HG02884 (cell line): ENCODE results near the gene MAGEA2B.
"Not testable (repeated sequence)": the region's sequence is repeated elsewhere in the genome, so short reads cannot be mapped to it uniquely, and the experiment has no call there.

Experiments
- ATAC-seq: cut with Tn5 transposase; IDR thresholded peaks from one replicate; pipeline ENCODE4 v1.9.1; 2021; ENCODE audit warnings: mild to moderate bottlenecking, moderate library complexity; ENCODE audit not compliant: unreplicated experiment

Gene MAGEA2B

DNA sequence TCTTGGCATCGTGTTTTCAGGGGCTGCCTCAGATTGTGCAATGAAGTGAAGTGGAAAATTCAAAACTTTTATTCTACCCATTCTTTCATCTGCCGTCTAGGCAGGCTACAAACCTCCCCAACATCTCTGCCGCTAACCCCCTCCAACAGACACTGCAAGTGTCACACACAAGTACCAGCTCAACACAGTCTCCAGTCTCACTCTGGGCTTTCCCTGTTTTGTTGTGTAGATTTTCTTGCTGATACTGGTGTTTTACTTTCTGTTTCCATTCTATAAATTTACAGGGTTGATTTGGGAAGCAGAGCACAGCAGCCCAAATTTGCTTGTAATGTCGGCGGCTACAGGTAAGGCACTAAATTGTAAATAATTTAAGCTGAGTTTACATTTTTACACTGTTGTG is 40.4 kb downstream of the MAGEA2B start:
- not testable (repeated sequence) for ATAC-seq

DNA sequence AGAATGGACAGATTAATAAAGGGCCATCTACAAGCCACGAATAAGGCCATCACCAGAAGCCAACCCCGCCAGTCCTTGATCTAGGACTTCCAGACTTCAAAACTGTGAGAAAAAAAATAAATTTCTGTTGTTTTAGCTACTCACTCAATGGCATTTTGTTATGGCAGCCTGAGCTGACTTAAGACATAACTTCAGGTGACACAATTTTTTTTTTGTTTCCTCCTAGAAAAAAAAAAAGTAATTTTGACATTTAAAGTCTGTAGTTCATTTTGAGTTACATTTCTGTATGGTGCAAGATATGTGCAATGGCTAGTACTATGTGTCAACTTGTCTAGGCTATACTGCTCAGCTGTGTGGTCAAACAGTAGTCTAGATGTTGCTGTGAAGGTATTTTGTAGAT is 44.5 kb downstream of the MAGEA2B start, which contains the start of gene CSAG3:
Gene CSAG3 (plus strand): TSS at position 301 of the 400 bp plus-strand sequence.
- ATAC-seq: not testable (repeated sequence)

- not testable (repeated sequence) for ATAC-seq
Observed at GRCh38 chrX:152759544-152759943, 45.1 kb downstream of the MAGEA2B start.

DNA sequence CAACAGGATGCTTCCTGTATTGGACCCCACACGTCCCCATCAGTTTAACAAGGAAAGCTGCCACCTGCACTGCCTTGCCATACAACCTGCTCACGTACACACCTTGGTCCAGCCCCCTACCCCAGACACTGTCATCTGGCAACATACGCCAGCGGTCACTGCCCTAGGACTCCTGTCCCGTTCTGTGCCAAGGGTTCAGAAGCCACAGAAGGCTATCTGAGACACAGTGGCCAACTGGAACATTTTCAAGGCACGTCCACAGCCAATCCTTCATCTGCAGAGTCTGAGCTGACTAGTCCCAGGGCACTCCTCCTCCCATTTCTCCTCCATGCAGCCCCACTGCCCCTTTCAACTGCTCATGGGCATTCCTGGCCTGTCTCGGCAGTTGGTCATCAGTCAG is 47.2 kb downstream of the MAGEA2B start:
- ATAC-seq: not testable (repeated sequence)

- ATAC-seq: not testable (repeated sequence)
Observed at GRCh38 chrX:152766562-152766961, 52.1 kb downstream of the MAGEA2B start.
